GM12873 (cell line): ENCODE results near the gene MAP4K3.

Experiments
- CTCF ChIP-seq: IDR thresholded peaks from 2 replicates; pipeline ENCODE4 v1.5.1; 2012; ENCODE audit warnings: low read depth, mild to moderate bottlenecking, moderate library complexity, low read length, control low read depth; ENCODE audit not compliant: insufficient read depth; ENCODE audit errors: missing control alignments

Gene MAP4K3

GRCh38 chr2:39213015-39213414, 224.1 kb downstream of the MAP4K3 start:
- TF ChIP-seq CTCF, result no peak

GRCh38 chr2:39210846-39211245, 226.2 kb downstream of the MAP4K3 start:
- no peak for TF ChIP-seq CTCF

- no peak for TF ChIP-seq CTCF
Observed at GRCh38 chr2:39203382-39203781, 233.7 kb downstream of the MAP4K3 start.

- TF ChIP-seq CTCF, result no peak
Observed at GRCh38 chr2:39202639-39203369, 234.3 kb downstream of the MAP4K3 start.
